Right renal pelvis (tissue), 4 donors: ENCODE results near the gene SIGLEC1. TPM values are rescaled to one million over a fixed set of nuclear protein-coding genes. Genes with fewer than 3 reads are reported as not detected.

Experiments used
- DNase-seq, 4 donors: peaks; one replicate each; pipeline ENCODE4 v3.0.0-alpha.2; 2013; ENCODE audit warnings: low read depth in 4 of 4, low spot score in 3 of 4, missing footprints in 1 of 4
- polyA plus RNA-seq, 4 donors: library from polyadenylated mRNA; unstranded; fragments of 120-200 nt; gene quantifications; one replicate each; pipeline ENCODE4 v1.2.1, GENCODE V29; 2013; ENCODE audit not compliant: insufficient read length in 4 of 4

SIGLEC1 gene
- polyA plus RNA-seq, 4 donors = 0.51 to 1.3 (median 0.76) TPM

DNA sequence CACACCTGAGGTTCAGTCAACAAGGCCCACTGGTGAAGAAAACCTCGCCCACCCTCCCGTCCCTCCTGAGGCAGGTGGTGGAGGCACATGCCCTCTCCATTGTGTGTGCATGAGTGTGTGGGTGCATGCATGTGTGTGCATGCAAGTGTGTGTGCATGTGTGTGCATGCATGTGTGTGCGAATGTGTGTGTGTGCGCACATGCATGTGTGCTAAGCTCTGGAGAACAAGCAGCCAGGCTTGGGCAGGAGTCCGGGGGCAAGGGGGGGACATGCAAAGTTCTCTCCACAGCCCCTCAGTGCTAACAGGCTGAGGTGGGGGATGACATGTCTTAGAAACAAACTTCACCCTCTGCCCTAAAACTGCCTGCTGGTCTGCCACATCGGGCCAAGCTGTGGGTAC lies 17.0 kb upstream of the SIGLEC1 start:
- DNase-seq = no peak

DNA sequence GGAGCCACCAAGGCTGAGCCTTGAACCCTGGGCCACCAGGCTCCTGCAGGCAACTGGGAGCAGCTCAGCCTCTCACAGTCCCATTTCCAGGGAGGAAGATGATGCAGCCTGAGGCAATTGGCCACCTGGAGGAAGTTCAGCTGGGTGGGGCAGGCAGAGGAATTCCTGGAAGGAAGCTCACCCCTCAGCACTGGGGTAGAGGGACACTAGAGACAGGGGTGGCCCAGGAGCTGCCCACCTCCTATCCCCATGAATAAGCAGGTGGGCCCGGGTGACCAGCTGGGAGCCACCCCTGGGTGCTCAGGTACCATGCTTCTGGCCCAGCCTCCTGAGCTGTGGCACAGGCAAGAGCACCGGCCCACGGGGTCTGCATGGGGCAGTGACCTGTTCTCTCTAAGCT lies 16.5 kb upstream of the SIGLEC1 start:
- DNase-seq = no peak

DNA sequence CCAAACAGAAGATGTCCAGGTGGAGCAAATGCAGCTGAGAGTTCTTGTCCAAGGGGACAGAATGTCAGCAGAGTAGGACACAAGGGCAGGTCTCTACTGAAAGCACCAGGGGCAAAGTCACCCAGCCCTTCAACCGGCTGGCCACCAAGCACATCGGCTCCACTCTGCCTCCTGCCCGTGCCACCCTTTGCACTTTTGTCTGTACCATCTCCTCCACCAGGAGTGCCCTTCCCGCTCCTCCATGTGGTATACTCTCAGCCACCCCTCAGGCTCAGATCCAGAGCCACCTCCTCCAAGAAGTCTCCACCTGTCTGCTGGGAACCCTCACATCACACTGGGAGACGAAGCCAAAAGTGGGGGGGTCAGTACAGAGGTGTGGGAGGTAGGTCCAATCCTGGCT lies 16.0 kb upstream of the SIGLEC1 start:
- DNase-seq = no peak

DNA sequence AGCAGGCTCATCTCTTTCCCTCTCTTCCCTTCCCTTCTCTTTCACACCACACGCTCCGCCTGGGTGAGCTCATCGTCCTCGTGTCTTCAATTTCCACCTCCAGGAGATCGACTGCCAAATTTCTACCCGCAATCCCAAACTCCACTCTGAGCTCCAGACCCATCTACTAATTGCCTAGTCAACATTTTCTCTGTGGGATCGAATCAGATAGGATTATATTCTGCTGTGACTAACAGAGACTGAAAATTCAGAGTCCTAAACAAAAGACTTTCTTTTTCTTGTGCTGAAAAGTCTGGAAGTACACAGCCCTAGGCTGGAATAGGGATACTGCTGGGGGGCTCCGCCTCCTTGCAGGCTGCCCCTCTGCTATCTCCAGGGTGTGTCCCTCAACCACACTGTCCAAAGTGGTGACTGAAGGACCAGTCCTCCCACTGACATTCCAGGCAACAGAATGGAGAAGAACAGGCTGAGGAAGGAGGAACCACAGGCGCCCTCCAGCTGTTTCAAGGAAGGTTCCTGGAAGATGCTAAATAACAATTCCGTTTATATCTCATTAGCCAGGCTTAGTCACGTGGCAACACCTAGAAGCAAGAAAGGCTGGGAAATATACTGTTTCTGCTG lies 15.1 kb upstream of the SIGLEC1 start:
- no peak for DNase-seq

DNA sequence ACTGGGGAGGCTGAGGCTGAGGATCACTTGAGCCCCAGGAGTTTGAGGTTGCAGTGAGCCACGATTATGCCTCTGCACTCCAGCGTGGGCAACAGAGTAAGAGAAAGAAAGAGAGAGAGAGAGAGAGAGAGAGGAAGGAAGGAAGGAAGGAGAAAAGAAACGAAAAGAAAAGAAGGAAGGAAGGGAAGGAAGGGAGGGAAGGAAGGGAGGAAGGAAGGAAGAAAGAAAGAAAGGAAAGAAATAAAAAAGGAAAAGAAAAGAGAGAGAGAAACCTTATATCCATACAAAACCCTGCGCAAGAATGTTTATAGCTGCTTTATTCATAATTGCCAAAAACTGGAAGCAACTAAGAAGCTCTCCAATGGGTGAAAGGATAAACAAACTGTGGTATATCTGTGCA lies 12.0 kb upstream of the SIGLEC1 start:
- no peak for DNase-seq

DNA sequence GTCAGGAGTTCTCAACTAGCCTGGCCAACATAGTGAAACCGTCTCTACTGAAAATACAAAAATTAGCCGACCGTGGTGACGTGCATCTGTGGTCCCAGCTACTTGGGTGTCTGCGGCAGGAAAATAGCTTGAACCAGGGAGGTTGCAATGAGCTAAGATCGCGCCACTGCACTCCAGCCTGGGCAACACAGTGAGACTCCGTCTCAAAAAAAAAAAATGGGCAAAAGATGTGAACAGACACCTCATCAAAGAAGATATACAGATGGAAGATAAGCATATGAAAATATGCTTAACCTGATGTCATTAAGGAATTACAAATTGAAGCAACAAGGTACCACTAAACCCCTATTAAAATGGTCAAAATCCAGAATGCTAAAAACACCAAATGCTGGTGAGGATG lies 10.9 kb upstream of the SIGLEC1 start:
- DNase-seq = no peak

DNA sequence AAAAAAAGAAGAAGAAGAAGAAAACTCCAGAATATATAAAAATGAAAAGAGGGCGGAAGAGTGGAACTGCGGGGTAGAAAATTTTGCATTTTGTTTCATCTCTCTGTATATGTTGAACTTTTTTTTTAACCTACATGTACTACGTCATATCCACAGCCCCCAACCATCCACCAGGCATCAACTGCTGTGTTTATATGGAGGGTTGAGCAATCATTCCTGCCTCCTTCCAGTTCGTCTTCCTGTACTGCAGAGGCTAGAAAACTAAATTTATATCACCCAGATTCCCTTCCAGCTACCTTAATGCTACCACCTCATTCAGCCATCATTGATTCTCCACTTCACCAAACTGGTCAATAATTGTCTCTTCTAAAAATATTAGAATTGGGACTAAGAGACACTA lies 9.5 kb upstream of the SIGLEC1 start:
- no peak for DNase-seq

DNA sequence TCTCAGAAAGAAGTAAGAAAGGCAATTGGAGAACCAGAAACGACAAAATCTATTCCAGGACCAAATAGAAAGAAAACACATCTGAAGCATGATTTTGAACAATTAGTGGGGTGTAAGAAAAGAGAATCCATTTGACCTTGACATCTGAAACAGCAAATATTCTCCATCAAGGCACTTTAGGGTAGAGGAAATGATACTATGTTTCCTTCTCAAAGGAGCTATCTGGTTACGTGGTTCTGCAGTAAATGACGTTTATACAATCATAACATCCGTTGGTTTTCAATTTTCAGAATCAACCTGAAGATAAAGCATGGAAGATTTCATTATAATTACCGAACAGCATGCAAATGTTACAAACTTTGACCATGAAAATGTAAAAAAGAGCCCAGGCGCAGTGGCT lies 8.2 kb upstream of the SIGLEC1 start:
- DNase-seq = no peak

DNA sequence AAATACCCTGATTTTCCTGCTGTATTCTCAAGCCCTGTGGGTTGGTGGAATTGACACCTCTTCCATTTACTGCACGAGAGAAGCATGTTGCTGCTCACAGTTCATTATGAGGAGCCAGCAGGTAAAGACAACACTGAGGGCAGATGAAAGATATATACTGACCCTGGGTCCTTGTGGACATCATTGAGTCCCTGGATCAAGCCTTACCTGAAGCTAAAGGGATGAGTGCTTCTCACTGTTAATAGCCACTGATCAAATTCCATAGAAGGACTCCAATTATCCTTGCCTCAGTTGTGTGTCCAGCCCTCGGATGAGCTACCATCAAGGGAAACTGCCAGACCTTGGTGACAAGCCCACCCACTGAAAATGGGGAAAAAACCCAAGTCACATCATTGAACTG lies 7.7 kb upstream of the SIGLEC1 start:
- DNase-seq = no peak

DNA sequence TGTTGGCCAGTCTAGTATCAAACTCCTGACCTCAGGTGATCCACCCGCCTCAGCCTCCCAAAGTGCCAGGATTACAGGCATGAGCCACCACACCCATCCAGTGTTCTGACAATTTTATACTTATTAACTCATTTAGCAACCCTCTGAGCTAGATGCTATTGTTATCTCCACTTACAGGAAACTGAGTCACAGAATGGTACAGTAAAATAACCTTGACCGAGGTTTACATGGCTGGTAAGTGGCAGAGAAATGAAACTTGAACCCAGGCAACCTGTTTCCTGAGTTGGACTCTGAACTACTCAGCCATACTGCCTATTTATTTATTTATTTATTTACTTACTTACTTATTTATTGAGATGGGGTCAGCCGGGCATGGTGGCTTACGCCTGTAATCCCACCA lies 6.6 kb upstream of the SIGLEC1 start:
- DNase-seq = no peak

DNA sequence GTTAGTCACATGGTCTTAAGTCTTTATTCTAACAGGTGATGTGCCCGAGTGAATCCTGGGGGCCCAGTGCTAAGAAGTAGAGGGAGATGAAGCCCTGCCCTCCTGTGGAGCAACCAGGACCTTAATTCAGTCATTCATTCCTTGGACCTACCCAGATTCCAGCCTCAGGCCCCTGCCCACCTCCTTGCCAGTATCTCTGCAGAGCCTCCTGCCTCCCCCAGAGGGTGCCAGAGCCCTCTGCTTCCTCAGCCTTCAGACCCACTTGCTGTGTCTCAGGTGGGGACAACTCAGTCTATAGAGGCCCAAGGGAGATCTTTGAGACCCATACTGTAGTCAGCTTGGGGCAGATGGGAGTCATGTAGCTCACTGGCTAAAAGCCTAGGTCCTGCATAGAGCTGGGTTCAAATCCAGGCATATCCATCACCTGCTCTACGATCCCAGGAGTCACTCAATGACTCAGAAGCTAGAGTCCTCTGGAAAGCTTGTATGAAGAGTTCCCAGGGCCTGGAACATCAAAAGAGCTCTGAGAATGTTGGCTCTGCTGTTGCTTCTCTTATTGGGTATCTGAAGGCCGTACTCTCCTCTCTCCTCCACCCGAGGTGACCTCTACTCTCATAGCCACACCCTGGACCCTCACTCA lies 3.9 kb upstream of the SIGLEC1 start:
- DNase-seq = peak in 2 of 4 donors; percentile 36 to 38

DNA sequence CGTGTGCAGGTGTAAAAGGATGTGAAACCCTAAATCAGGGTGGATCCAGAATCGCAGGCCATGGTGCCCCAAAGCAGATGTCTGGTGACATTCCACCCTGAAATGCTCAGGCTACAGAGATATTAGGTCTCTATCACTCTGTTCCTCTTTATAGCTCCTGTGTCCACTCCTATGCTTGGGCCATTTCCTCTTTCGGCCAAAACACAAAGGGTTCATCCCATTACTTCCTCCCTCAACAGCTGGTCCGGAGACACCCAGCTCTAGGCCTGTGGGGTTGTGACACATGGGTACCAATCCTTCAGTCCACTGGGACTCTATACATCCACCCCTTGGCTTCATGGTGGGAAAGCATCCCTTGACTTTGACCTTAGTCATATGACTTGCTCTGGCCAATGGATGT lies 1.7 kb upstream of the SIGLEC1 start:
- DNase-seq = no peak

DNA sequence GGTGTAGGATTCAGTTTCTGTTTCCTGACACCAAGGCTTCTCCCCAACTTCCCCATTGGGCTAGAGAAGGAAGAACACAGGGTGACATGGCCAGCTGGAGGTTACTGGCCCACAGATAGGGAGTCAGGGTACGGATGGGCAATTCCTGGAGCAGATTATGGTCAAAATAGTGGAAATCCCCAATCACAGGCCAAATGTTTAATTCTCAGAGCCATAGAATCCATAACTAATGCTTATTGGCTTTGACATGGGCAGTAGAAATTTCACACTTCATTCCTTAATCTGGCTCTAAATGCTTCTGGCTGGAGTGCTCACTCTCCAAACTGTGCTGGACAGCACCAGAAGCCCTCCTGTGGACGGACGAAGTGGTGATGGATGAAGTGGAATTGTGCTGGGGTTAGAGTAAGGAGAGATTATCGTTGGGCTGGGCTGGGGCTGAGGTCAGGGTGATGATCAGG lies 887 bp downstream of the SIGLEC1 start:
- no peak for DNase-seq

DNA sequence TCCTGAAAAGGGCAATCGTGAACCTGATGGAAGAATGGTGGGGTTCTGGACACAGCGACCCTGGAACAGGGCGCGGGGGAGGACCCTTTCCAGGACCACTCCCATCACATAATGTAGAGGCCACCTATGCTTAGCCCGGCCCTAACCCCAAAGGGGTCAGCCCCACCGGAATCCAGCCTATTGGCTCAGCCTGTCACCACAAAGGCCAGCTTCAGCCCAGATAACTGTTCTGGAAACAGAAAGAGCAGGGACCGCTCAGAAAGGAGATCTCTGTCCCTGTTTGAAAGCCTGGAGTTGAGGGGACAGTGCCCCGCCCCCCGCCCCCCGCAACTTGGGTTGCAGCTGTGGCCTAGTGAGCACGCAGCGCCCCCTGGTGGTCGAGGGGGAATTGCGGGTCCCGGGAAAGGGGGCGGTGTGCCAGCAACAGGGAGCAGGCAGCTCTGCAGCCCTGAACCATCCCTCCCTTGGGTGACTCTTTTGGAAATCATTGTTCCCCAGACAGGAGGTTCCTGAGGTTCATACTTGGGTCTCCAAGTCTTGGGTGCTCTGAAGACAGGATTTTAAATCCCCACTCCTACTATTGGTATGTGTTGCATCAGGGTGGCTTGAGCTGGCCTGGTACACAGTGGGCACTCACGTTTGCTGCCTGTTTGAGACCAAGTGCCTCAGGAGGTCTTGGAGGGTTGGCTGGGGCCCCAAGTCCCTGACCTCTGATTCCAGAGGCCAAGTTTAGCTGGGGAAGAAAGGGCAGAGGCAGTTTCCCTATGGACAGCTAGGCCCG lies 1.5 kb downstream of the SIGLEC1 start:
- peak in 1 of 4 donors; percentile 29 for DNase-seq

DNA sequence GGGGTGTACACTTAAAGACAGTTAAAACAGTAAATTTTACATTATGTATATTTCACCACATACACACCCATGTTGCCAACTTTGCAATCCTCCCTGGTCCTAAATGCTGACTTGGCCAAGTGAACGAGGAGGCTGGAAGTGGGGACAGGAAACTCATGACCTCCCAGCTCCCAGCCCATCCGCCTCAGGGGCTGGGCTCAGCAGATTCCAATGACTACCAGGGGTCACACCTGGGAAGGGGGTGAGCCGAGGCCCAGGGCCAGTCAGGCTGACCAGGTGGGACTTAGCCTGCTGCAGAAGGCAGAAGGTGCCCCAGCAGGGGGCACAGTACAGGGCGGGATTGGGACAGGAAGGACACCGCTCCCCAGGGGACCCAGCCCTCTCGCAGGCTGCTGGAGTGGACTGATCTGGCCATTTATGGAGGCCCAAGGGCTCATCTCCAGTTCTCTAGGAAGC lies 2.4 kb downstream of the SIGLEC1 start:
- DNase-seq = no peak

DNA sequence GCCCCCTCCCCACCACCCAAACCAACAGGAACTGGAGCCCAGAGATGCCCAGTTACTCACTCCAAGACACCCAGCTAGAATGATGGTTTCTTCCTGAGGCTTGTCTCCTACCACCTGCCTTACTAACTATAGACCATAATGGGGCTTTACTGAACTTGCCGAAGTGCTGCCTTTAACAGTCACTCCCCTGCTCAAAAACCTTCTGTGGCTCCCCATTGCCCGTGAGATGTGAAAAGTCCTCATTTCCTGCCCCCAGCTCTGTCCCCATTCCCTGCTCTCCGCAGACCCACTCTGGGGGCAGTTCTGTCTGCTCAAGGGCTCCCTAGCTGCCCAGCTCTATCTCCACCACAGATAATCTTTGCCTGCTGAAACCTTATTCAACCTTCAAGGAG lies 4.9 kb downstream of the SIGLEC1 start:
- DNase-seq = no peak

DNA sequence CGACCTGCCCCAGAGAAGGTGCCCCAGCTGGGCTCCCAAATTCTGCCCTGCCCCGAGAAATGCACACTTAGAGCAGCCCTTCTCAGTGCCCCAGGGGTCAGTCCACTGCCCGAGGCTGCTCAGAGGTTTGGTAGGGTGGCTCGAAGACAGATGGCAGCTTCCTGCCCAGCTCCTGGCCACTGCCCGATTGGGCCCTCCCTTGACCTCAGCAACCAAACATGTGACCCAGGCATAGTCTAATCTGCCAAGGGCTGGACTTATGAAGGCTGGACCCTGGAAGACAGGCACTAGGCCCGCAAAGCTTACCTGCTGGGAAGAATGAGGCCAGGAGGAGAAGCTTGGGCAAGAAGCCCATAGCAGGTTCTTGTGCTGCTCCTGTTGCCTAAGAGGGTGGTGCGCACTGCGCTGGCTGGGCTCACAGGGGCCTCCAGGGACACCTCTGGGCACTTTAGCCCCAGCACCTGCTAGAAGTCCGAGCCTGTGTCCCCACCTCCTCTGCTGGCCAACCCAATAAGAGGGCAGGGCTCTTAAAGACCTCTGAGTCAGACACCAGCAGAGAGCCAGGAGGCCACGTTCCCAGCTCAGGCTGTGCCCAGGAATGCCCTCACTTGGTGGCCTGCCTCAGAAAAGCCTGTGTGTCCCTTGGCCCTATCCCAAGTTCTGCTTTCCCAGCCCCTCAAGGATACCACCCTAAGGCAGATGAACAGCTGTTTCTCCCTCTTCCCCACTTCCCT lies 5.5 kb downstream of the SIGLEC1 start:
- DNase-seq = no peak

DNA sequence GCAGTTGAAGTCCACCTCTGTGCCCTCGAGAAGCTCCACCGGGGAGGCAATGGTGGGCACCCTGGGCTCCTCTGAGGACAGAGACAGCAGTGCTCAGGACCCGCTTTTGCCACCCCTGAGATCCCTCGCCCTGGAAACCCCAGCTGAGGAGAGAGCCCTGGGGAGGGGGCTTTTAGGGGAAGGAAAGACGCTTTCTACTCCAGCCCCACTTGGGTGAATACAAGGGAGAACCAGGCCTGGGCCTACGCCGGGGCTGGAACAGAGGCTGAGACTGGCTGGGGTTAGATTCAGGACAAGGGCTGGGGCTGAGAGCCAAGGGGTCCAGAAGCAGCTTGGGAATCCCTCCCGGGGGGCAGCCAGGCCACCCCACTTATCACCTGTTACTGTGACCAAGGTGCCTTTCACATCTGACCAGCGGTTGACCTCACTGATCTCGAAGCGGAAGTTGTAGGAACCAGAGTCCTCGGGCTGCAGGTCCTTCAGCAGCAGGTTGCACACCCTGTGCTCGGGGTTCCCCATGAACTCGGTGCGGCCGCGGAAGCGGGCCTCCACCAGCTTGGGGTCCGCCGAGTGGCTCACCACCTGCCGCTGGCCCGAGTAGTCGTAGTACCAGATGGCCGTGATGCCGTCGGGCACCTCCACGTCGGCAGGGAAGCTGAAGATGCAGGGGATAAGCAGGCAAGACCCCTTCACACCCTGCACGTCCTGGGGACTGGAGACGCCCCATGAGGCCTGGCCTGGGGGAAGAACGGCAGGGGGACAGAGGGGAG lies 6.2 kb downstream of the SIGLEC1 start:
- DNase-seq = no peak

DNA sequence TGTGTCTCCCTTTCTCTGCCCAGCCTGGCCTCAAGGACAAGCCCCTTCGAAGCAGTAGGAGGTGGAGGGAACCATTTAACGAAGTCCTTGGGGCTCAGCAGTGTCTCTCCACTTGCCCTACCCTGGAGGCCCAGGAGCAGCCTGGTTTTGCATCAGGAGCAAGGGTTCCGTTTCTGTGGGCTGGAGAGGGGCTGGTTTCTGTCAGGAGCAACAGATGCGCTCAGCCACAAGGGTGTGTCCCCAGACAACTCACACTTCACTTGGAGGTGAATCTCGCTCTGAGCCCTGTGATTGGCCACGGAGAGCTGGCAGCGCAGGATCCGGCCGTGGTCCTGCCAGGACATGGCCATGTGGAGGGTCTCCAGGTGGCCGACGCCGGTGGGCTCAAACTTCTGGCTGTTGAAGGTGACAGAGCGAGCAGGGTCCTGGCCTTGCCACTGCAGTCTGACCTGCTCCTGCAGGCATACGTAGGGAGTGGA lies 6.9 kb downstream of the SIGLEC1 start:
- no peak for DNase-seq

DNA sequence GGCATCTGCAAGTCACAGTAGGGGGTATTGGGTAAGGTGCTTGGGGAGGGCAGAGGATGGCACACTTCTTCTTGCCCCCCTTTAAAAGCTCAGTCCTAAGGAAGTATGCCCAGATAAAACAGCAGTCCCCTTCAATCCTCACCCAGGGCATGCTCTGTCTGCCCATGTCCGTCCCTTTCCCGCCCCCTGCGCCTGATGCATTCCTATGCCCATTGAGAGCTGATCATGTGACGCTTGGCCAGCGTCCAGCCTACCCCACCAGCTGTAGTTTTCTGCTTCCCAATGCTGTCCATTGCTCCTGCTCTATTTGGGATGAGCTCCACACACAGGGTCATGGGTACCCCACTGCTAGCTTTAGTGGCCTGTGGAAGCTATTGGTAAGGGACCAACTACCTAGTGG lies 8.3 kb downstream of the SIGLEC1 start:
- DNase-seq = no peak
